Gastroesophageal sphincter (tissue), 4 donors: ENCODE measurements around the gene GOLIM4. TPM values are rescaled to one million over a fixed set of nuclear protein-coding genes. Genes with fewer than 3 reads are reported as not detected.

Experiments used
- ATAC-seq: fragments of 150-250 bp; one replicate; pipeline ENCODE4 v1.9.1; 2016; ENCODE audit warnings: mild to moderate bottlenecking, moderate library complexity
- H3K27ac ChIP-seq, 4 donors: fragments of 200-600 bp; sonication (generic) in 3 of 4; 1 replicate in 3 of 4; 2 replicates in 1 of 4; pipeline ENCODE4 v1.5.1; 2016 to 2019
- H3K27me3 ChIP-seq: fragments of 200-600 bp; sonication (generic); one replicate; pipeline ENCODE4 v1.5.1; 2019
- H3K36me3 ChIP-seq, 2 donors: fragments of 200-600 bp; sonication (generic); one replicate each; pipeline ENCODE4 v1.5.1; 2019; ENCODE audit warnings: control low read depth in 1 of 2
- H3K4me1 ChIP-seq, 3 donors: fragments of 200-600 bp; sonication (generic); 1 replicate in 2 of 3; 2 replicates in 1 of 3; pipeline ENCODE4 v1.5.1; 2016 to 2019; ENCODE audit warnings: control low read depth in 2 of 3
- H3K4me3 ChIP-seq, 2 donors: fragments of 200-600 bp; sonication (generic); one replicate each; pipeline ENCODE4 v1.5.1; 2019; ENCODE audit warnings: mild to moderate bottlenecking in 1 of 2, moderate library complexity in 1 of 2
- H3K9me3 ChIP-seq, 3 donors: fragments of 200-600 bp; sonication (generic); one replicate each; pipeline ENCODE4 v1.5.1; 2017 to 2019; ENCODE audit warnings: control low read depth in 2 of 3
- EP300 ChIP-seq: sonication (generic); formaldehyde crosslinking; IDR thresholded peaks from one replicate; pipeline ENCODE4 v1.6.1; 2017; ENCODE audit warnings: antibody characterized with exemption, mild to moderate bottlenecking
- POLR2A ChIP-seq, 2 donors: fragments of 450-650 bp; IDR thresholded peaks; one replicate each; pipeline ENCODE4 v1.6.1; 2017; ENCODE audit warnings: antibody characterized with exemption in 2 of 2, mild to moderate bottlenecking in 2 of 2, moderate library complexity in 1 of 2
- POLR2AphosphoS5 ChIP-seq: sonication (generic); formaldehyde crosslinking; IDR thresholded peaks from one replicate; pipeline ENCODE4 v1.6.1; 2017; ENCODE audit warnings: antibody characterized with exemption
- WGBS, 2 donors: methylation state at CpG; one replicate each; pipeline ENCODE4 v1.1.5; 2018; ENCODE audit warnings: low coverage in 1 of 2; 5-methylcytosine and 5-hydroxymethylcytosine counted together
- total RNA-seq, 4 donors: library from RNA; depleted of rRNA; stranded (reverse); fragments of >200 nt; gene quantifications; one replicate each; pipeline ENCODE4 v1.1.0, GENCODE V29; 2016
- TF ChIP-seq, protein P1 (sequence below), 4 experiments: fragments of 200-600 bp in 2 of 4; fragments of 450-650 bp in 2 of 4; sonication (generic) in 1 of 4; IDR thresholded peaks; one replicate each; pipeline ENCODE4 v1.5.1; 2017 to 2019; ENCODE audit warnings: antibody characterized with exemption in 4 of 4, mild to moderate bottlenecking in 2 of 4, moderate library complexity in 2 of 4

Gene GOLIM4
- total RNA-seq, 4 donors from 2014 or later: 41.8 to 49.3 (median 47.8) TPM

DNA sequence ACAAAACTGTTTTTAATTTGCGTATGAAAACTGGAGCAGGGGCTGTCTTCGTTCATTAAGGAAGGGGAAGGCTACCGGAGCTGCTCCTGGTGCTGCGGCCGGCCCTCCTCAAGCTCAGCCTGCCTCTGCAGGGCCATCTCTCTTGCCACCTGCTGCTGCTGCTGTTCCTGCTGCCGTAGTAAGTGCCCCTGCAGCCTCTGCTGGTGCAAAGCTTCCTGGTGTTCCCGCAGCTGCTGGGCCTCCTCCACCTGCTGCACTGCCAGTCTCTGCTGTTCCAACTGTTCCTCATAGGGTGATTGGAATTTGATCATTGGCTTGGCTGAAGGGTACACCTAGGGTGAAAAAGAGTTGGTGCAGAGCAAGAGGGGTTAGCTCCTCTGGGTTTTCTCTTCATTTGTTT is 66.0 kb downstream of the GOLIM4 start:
- H3K27ac ChIP-seq: no peak overlapping the region
- H3K36me3 ChIP-seq: peaks cover 0 to 65% of the 10 kb centered on the region in 2 donors
- TF ChIP-seq, protein P1, sequence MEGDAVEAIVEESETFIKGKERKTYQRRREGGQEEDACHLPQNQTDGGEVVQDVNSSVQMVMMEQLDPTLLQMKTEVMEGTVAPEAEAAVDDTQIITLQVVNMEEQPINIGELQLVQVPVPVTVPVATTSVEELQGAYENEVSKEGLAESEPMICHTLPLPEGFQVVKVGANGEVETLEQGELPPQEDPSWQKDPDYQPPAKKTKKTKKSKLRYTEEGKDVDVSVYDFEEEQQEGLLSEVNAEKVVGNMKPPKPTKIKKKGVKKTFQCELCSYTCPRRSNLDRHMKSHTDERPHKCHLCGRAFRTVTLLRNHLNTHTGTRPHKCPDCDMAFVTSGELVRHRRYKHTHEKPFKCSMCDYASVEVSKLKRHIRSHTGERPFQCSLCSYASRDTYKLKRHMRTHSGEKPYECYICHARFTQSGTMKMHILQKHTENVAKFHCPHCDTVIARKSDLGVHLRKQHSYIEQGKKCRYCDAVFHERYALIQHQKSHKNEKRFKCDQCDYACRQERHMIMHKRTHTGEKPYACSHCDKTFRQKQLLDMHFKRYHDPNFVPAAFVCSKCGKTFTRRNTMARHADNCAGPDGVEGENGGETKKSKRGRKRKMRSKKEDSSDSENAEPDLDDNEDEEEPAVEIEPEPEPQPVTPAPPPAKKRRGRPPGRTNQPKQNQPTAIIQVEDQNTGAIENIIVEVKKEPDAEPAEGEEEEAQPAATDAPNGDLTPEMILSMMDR (IDR thresholded peaks at IDR 0.05): no peak
- TF ChIP-seq EP300 (no peak), POLR2A (IDR thresholded peaks at IDR 0.05) (no peak), POLR2AphosphoS5 (no peak)
- no peak for ATAC-seq
- H3K4me1 ChIP-seq: peaks cover 0 to 49% (median 6%) of the 10 kb centered on the region in 3 donors
- H3K27me3 ChIP-seq: no peaks in the 10 kb centered on the region
- WGBS, 2 donors: 90 to 100% methylated on average over 3 of the region's 7 CpGs
- no peak overlapping the region for H3K4me3 ChIP-seq
- H3K9me3 ChIP-seq: no peaks in the 10 kb centered on the region

DNA sequence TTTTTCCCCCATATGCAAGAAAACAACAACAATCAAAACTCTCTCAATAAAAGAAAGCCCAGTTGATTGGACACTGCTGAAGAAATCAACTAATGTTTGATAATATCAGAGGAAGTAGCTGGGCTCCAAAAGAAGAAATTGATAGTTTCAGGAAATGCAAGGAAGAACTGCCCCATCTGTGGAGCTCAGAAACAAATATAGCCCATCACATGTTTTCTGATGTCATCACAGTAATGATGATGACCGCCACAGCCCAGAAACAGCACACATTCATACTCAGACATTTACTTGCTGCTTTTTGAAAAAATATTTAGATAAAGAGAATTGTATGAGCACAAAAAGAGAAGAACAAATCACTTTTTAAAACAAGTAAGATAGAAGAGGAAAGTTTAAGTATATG is 67.6 kb downstream of the GOLIM4 start:
- Histone ChIP-seq H3K27me3 (no peaks in the 10 kb centered on the region), H3K27ac (no peak overlapping the region), H3K36me3 (peaks cover 0 to 81% of the 10 kb centered on the region in 2 donors), H3K4me3 (no peak overlapping the region), H3K9me3 (no peaks in the 10 kb centered on the region), H3K4me1 (peaks cover 0 to 51% (median 9%) of the 10 kb centered on the region in 3 donors)
- WGBS, 2 donors: 75 to 86% methylated on average over 1 of the region's 1 CpG
- TF ChIP-seq POLR2A (IDR thresholded peaks at IDR 0.05) (no peak), POLR2AphosphoS5 (no peak), EP300 (no peak)
- TF ChIP-seq, protein P1 (IDR thresholded peaks at IDR 0.05): no peak
- no peak for ATAC-seq

- no peaks in the 10 kb centered on the region for H3K27me3 ChIP-seq
- no peak for TF ChIP-seq EP300
- TF ChIP-seq POLR2AphosphoS5: peak; percentile 68
- peak overlapping the region in 2 of 4 donors; percentile 7 to 40 for H3K27ac ChIP-seq
- H3K36me3 ChIP-seq: peaks cover 0 to 84% of the 10 kb centered on the region in 2 donors
- ATAC-seq: no peak
- WGBS, 2 donors: 46 to 60% methylated on average over 3 of the region's 3 CpGs
- H3K9me3 ChIP-seq: no peaks in the 10 kb centered on the region
- peaks cover 0 to 51% (median 9%) of the 10 kb centered on the region in 3 donors for H3K4me1 ChIP-seq
- H3K4me3 ChIP-seq: no peak overlapping the region
Observed at GRCh38 chr3:168026764-168027163, 69.0 kb downstream of the GOLIM4 start.

DNA sequence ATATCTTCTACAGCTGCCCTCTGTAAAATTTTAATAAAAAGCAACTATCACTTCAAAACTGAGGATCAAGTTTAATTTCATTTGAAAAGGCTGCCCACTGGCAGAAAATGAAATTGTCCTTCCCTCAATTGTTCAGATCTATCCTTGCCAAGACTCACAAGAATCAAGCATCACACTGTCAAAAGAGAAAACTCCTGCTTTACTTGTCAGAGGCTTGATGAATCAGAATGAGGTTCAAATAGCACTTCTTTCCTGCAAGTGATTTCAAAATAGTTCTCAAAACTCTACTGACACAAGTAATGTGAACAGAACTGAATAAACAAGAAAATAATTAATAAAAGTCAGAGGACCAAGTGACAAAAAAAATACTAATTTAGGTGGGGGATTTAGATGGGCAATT is 70.6 kb downstream of the GOLIM4 start:
- no peaks in the 10 kb centered on the region for H3K27me3 ChIP-seq
- peak overlapping the region; percentile 10 to 61 (median 54) for H3K27ac ChIP-seq
- H3K36me3 ChIP-seq: peaks cover under 1 to 92% of the 10 kb centered on the region in 2 donors
- TF ChIP-seq, protein P1 (IDR thresholded peaks at IDR 0.05): no peak
- peak; percentile 18 for TF ChIP-seq POLR2AphosphoS5
- ATAC-seq: no peak
- H3K4me3 ChIP-seq: no peak overlapping the region
- H3K9me3 ChIP-seq: no peaks in the 10 kb centered on the region
- peaks cover 0 to 51% (median 9%) of the 10 kb centered on the region in 3 donors for H3K4me1 ChIP-seq

DNA sequence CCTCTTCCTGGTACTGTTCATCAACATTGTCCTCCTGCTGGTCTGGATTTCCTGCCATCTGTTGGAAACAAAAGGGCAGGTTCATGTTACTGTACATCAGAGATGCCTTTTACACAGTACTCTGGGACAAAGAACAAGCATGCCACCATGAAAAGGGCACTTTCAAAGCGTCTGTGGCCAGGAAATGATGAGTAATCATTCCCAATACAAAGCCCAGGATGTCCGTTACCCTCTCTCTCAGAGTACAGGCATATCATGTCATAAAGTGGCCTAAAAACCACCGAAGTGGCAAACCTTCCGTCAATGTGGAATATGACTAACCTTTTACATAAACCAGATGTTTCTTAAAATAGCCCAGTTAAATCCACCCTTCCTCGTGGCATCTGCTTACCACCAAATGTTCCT is 71.2 kb downstream of the GOLIM4 start:
- WGBS, 2 donors: 13 to 23% methylated on average over 5 of the region's 5 CpGs
- H3K9me3 ChIP-seq: no peaks in the 10 kb centered on the region
- ATAC-seq: peak; percentile 53
- no peak for TF ChIP-seq EP300
- TF ChIP-seq POLR2A (IDR thresholded peaks at IDR 0.05): no peak
- TF ChIP-seq, protein P1 (IDR thresholded peaks at IDR 0.05): no peak
- peak; percentile 84 for TF ChIP-seq POLR2AphosphoS5
- H3K36me3 ChIP-seq: peaks cover 4 to 92% of the 10 kb centered on the region in 2 donors
- H3K4me1 ChIP-seq: peaks cover 0 to 51% (median 9%) of the 10 kb centered on the region in 3 donors
- H3K27ac ChIP-seq: peak overlapping the region; percentile 10 to 61 (median 54)
- H3K27me3 ChIP-seq: no peaks in the 10 kb centered on the region
- no peak overlapping the region for H3K4me3 ChIP-seq
